Measurements from ENCODE around the gene GALNT5. TPM values are rescaled to one million over a fixed set of nuclear protein-coding genes. Genes with fewer than 3 reads are reported as not detected.

GALNT5 gene
- total and polyA plus RNA-seq, 4 donors, result under 0.01 to 5.3 (median 0.01) TPM; not detected in 1

DNA sequence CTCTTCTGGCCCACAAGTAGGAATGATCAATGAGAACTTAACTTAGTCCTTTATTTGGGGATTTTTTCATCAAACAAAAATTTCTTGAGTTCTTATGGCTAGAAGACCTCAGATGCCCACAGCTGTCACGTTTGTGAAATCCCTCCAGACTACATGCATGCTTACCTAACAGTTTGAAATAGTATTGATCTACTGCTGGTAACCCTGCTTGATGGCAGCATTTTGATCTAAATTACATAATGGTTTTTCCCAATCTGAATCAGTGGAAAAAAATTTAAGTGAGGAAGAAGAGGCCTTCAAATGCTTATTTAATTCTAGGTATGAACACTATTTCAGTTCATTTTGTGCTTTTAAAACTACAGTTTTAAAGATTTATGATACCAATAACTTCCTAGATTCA, 54.2 kb downstream of the GALNT5 start:
- no peak for TF ChIP-seq EGR1 (IDR thresholded peaks at IDR 0.05; ENCODE audit: low read depth in 2 of 2)
- TF ChIP-seq HNF4A (conservative IDR thresholded peaks at IDR 0.05), result peak; percentile 13 to 27
- no peak for TF ChIP-seq FOXA2 (IDR thresholded peaks at IDR 0.05)
- no peak for TF ChIP-seq HNF4G (IDR thresholded peaks at IDR 0.05)
- TF ChIP-seq, protein P1, sequence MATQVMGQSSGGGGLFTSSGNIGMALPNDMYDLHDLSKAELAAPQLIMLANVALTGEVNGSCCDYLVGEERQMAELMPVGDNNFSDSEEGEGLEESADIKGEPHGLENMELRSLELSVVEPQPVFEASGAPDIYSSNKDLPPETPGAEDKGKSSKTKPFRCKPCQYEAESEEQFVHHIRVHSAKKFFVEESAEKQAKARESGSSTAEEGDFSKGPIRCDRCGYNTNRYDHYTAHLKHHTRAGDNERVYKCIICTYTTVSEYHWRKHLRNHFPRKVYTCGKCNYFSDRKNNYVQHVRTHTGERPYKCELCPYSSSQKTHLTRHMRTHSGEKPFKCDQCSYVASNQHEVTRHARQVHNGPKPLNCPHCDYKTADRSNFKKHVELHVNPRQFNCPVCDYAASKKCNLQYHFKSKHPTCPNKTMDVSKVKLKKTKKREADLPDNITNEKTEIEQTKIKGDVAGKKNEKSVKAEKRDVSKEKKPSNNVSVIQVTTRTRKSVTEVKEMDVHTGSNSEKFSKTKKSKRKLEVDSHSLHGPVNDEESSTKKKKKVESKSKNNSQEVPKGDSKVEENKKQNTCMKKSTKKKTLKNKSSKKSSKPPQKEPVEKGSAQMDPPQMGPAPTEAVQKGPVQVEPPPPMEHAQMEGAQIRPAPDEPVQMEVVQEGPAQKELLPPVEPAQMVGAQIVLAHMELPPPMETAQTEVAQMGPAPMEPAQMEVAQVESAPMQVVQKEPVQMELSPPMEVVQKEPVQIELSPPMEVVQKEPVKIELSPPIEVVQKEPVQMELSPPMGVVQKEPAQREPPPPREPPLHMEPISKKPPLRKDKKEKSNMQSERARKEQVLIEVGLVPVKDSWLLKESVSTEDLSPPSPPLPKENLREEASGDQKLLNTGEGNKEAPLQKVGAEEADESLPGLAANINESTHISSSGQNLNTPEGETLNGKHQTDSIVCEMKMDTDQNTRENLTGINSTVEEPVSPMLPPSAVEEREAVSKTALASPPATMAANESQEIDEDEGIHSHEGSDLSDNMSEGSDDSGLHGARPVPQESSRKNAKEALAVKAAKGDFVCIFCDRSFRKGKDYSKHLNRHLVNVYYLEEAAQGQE (IDR thresholded peaks at IDR 0.05), result no peak
- TF ChIP-seq, protein P2, sequence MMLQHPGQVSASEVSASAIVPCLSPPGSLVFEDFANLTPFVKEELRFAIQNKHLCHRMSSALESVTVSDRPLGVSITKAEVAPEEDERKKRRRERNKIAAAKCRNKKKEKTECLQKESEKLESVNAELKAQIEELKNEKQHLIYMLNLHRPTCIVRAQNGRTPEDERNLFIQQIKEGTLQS (IDR thresholded peaks at IDR 0.05), result no peak
- TF ChIP-seq YY1 (IDR thresholded peaks at IDR 0.05), result peak; percentile 50
- TF ChIP-seq, protein P3, sequence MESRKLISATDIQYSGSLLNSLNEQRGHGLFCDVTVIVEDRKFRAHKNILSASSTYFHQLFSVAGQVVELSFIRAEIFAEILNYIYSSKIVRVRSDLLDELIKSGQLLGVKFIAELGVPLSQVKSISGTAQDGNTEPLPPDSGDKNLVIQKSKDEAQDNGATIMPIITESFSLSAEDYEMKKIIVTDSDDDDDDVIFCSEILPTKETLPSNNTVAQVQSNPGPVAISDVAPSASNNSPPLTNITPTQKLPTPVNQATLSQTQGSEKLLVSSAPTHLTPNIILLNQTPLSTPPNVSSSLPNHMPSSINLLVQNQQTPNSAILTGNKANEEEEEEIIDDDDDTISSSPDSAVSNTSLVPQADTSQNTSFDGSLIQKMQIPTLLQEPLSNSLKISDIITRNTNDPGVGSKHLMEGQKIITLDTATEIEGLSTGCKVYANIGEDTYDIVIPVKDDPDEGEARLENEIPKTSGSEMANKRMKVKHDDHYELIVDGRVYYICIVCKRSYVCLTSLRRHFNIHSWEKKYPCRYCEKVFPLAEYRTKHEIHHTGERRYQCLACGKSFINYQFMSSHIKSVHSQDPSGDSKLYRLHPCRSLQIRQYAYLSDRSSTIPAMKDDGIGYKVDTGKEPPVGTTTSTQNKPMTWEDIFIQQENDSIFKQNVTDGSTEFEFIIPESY (IDR thresholded peaks at IDR 0.05), result no peak
- TF ChIP-seq RAD21 (IDR thresholded peaks at IDR 0.05), result no peak
- no peak for TF ChIP-seq FOXA1 (IDR thresholded peaks at IDR 0.05)
- no peak for TF ChIP-seq JUND (IDR thresholded peaks at IDR 0.05)
- TF ChIP-seq, protein P4, sequence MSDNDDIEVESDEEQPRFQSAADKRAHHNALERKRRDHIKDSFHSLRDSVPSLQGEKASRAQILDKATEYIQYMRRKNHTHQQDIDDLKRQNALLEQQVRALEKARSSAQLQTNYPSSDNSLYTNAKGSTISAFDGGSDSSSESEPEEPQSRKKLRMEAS (IDR thresholded peaks at IDR 0.05), result no peak
- no peak for TF ChIP-seq SP1 (IDR thresholded peaks at IDR 0.05)
- TF ChIP-seq RXRA (IDR thresholded peaks at IDR 0.05), result peak; percentile 25 to 51
- Histone ChIP-seq H3K27me3 (ENCODE audit: control insufficient read depth in 4 of 4, insufficient read depth in 4 of 4, low read length in 3 of 4) (no peaks in the 10 kb centered on the region), H3K27ac (ENCODE audit: low read depth in 1 of 2, low read length in 2 of 2) (no peak overlapping the region), H3K9me3 (ENCODE audit: control insufficient read depth in 4 of 4, low read length in 3 of 4) (no peaks in the 10 kb centered on the region), H3K36me3 (ENCODE audit: control insufficient read depth in 4 of 4, insufficient read depth in 3 of 4, low read depth in 1 of 4, low read length in 3 of 4) (no peaks in the 10 kb centered on the region), H3K4me3 (ENCODE audit: low read depth in 1 of 3, low read length in 3 of 3) (no peak overlapping the region), H3K9ac (ENCODE audit: low read depth in 1 of 2, low read length in 2 of 2) (no peak overlapping the region), H3K4me1 (ENCODE audit: control insufficient read depth in 4 of 4, insufficient read depth in 4 of 4, low read length in 3 of 4) (peaks cover 0 to 5% (median 1%) of the 10 kb centered on the region in 4 donors)
- WGBS, result 26% methylated on average over 1 of the region's 1 CpG
- no peak for DNase-seq (ENCODE audit: low spot score)

DNA sequence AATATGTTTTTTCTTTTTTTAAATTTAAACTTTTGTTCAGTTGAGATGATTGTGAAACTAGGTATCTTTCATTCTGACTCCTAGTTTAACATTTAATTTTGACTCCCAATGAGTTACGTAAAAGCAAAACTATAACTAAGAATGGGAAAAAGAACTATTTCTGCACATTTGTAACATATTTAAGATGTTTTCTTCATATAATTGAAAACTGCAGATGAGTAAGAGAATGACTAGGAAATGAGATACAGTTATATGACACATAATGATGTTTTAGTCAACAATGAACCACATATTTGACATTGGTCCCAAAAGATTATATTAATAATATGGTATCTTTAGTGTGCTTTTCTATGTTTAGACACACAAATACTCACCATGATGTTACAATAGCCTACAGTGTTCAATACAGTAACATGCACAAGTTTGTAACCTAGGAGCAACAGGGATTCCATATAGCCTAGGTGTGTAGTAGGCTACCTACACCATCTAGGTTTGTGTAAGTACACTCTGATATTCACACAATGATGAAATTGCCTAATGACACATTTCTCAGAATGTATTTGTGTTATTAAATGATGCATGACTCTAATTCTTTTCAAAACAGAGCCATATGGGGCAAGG, 55.5 kb downstream of the GALNT5 start:
- no peak overlapping the region for H3K9ac ChIP-seq (ENCODE audit: low read depth in 1 of 2, low read length in 2 of 2)
- DNase-seq (ENCODE audit: low spot score), result no peak
- no peaks in the 10 kb centered on the region for H3K9me3 ChIP-seq (ENCODE audit: control insufficient read depth in 4 of 4, low read length in 3 of 4)
- 97% methylated on average over 1 of the region's 1 CpG for WGBS
- no peak for TF ChIP-seq RAD21 (IDR thresholded peaks at IDR 0.05)
- TF ChIP-seq, protein P2 (IDR thresholded peaks at IDR 0.05), result no peak
- H3K27me3 ChIP-seq (ENCODE audit: control insufficient read depth in 4 of 4, insufficient read depth in 4 of 4, low read length in 3 of 4), result no peaks in the 10 kb centered on the region
- H3K36me3 ChIP-seq (ENCODE audit: control insufficient read depth in 4 of 4, insufficient read depth in 3 of 4, low read depth in 1 of 4, low read length in 3 of 4), result no peaks in the 10 kb centered on the region
- H3K27ac ChIP-seq (ENCODE audit: low read depth in 1 of 2, low read length in 2 of 2), result no peak overlapping the region
- H3K4me3 ChIP-seq (ENCODE audit: low read depth in 1 of 3, low read length in 3 of 3), result no peak overlapping the region
- H3K4me1 ChIP-seq (ENCODE audit: control insufficient read depth in 4 of 4, insufficient read depth in 4 of 4, low read length in 3 of 4), result peaks cover 0 to 5% (median 1%) of the 10 kb centered on the region in 4 donors
